ENCODE results near the gene CACNG1. TPM values are rescaled to one million over a fixed set of nuclear protein-coding genes. Genes with fewer than 3 reads are reported as not detected.

CACNG1 gene
- polyA plus RNA-seq (not detected in 3 replicates), polyA minus RNA-seq (not detected in 3 replicates)
- polyA plus RNA-seq (2011; ENCODE audit: low read depth) = not detected
- polyA plus RNA-seq (2011; cell fraction: cytosol; rRNA removed) = not detected in 2 replicates
- not detected in 2 replicates for polyA plus RNA-seq (2011; cell fraction: nucleus; rRNA removed)
- polyA plus RNA-seq (2012; ENCODE audit: low replicate concordance) = not detected in 2 replicates
- polyA minus RNA-seq (2011; cell fraction: cytosol; rRNA and poly(A)+ RNA removed) = not detected
- not detected in 2 replicates for polyA minus RNA-seq (2011; cell fraction: nucleus; rRNA and poly(A)+ RNA removed)

- no peak within 1 kb of the TSS for H3K27ac ChIP-seq (ENCODE audit: control insufficient read depth, insufficient read depth, low read length)
- H3K4me1 ChIP-seq (ENCODE audit: control insufficient read depth, extremely low read depth, insufficient read depth, low read length) = no peaks in the 10 kb centered on the region
- no peak within 1 kb of the TSS for H3K4me3 ChIP-seq (ENCODE audit: control insufficient read depth in 2 of 3, extremely low read depth in 1 of 3, insufficient read depth in 2 of 3, low read depth in 1 of 3, low read length in 3 of 3)
- FAIRE-seq (no peak), DNase-seq (ENCODE audit: low read depth, low spot score) (no peak)
- H3K9me1 ChIP-seq (ENCODE audit: control insufficient read depth, extremely low read depth, insufficient read depth, low read length) = no peaks in the 10 kb centered on the region
- no peaks in the 10 kb centered on the region for H3K36me3 ChIP-seq (ENCODE audit: control insufficient read depth in 2 of 2, extremely low read depth in 1 of 2, insufficient read depth in 2 of 2, low read length in 2 of 2)
- H3K9ac ChIP-seq (ENCODE audit: control insufficient read depth, extremely low read depth, insufficient read depth, low read length) = no peak within 1 kb of the TSS
- no peak within 1 kb of the TSS for H3K4me2 ChIP-seq (ENCODE audit: control insufficient read depth, extremely low read depth, insufficient read depth, low read depth, low read length)
- H3K79me2 ChIP-seq (ENCODE audit: control insufficient read depth, insufficient read depth, low read length) = no peaks in the 10 kb centered on the region
- no peaks in the 10 kb centered on the region for H3K9me3 ChIP-seq (ENCODE audit: control insufficient read depth, low read depth, low read length)
- TF ChIP-seq EZH2 (IDR thresholded peaks at IDR 0.05; ENCODE audit: low read length) = no peak
- no peak for TF ChIP-seq CTCF (optimal IDR thresholded peaks at IDR 0.05 in 1 of 3, IDR thresholded peaks at IDR 0.05 in 1 of 3, conservative IDR thresholded peaks at IDR 0.05 in 1 of 3; ENCODE audit: extremely low read depth in 1 of 3, insufficient read depth in 2 of 3, low read length in 3 of 3)
- H4K20me1 ChIP-seq (ENCODE audit: control insufficient read depth, extremely low read depth, insufficient read depth, low read length) = no peaks in the 10 kb centered on the region
- dilution Hi-C loops (cut with MboI; ENCODE audit: extremely low pct_ligation_motif_present, low sequenced_read_pairs) = no loop called here
- H2AFZ ChIP-seq (ENCODE audit: control insufficient read depth, low read length) = no peak within 1 kb of the TSS
- H3K27me3 ChIP-seq (ENCODE audit: control insufficient read depth, extremely low read depth, insufficient read depth, low read length) = peaks cover 5% of the 10 kb centered on the region
Observed at GRCh38 chr17:67044016-67044772, at the start of gene CACNG1. CACNG1 (plus strand) TSS chr17:67044554; CDS start chr17:67044661, 107 bp downstream.

GRCh38 chr17:66994930-66995535, 49.3 kb upstream of the CACNG1 start:
- dilution Hi-C loops (cut with MboI; ENCODE audit: extremely low pct_ligation_motif_present, low sequenced_read_pairs) = no loop called here
- Histone ChIP-seq H3K27me3 (ENCODE audit: control insufficient read depth, extremely low read depth, insufficient read depth, low read length) (peaks cover 4% of the 10 kb centered on the region), H2AFZ (ENCODE audit: control insufficient read depth, low read length) (no peak overlapping the region), H4K20me1 (ENCODE audit: control insufficient read depth, extremely low read depth, insufficient read depth, low read length) (no peaks in the 10 kb centered on the region), H3K36me3 (ENCODE audit: control insufficient read depth in 2 of 2, extremely low read depth in 1 of 2, insufficient read depth in 2 of 2, low read length in 2 of 2) (no peaks in the 10 kb centered on the region), H3K9me1 (ENCODE audit: control insufficient read depth, extremely low read depth, insufficient read depth, low read length) (no peaks in the 10 kb centered on the region), H3K4me1 (ENCODE audit: control insufficient read depth, extremely low read depth, insufficient read depth, low read length) (no peaks in the 10 kb centered on the region), H3K27ac (ENCODE audit: control insufficient read depth, insufficient read depth, low read length) (no peak overlapping the region), H3K79me2 (ENCODE audit: control insufficient read depth, insufficient read depth, low read length) (no peaks in the 10 kb centered on the region), H3K9me3 (ENCODE audit: control insufficient read depth, low read depth, low read length) (no peaks in the 10 kb centered on the region), H3K9ac (ENCODE audit: control insufficient read depth, extremely low read depth, insufficient read depth, low read length) (no peak overlapping the region), H3K4me3 (ENCODE audit: control insufficient read depth in 2 of 3, extremely low read depth in 1 of 3, insufficient read depth in 2 of 3, low read depth in 1 of 3, low read length in 3 of 3) (no peak overlapping the region), H3K4me2 (ENCODE audit: control insufficient read depth, extremely low read depth, insufficient read depth, low read depth, low read length) (no peak overlapping the region)
- no peak for TF ChIP-seq EZH2 (IDR thresholded peaks at IDR 0.05; ENCODE audit: low read length)
- TF ChIP-seq CTCF (optimal IDR thresholded peaks at IDR 0.05 in 1 of 3, IDR thresholded peaks at IDR 0.05 in 1 of 3, conservative IDR thresholded peaks at IDR 0.05 in 1 of 3; ENCODE audit: extremely low read depth in 1 of 3, insufficient read depth in 2 of 3, low read length in 3 of 3) = no peak
- FAIRE-seq (no peak), DNase-seq (ENCODE audit: low read depth, low spot score) (no peak)

Measured in keratinocyte (primary cell).